Right ventricle myocardium inferior (tissue), 1 donor: ENCODE data around the gene PRUNE1. TPM values are rescaled to one million over a fixed set of nuclear protein-coding genes. Genes with fewer than 3 reads are reported as not detected.

ENCODE experiments used
- ATAC-seq: fragments of 200-7000 bp; cut with Tn5 transposase; one replicate; pipeline ENCODE4 v1.9.1; 2020; ENCODE audit warnings: mild to moderate bottlenecking, moderate library complexity
- DNase-seq: peaks from one replicate; pipeline ENCODE4 v3.0.0; 2021; ENCODE audit errors: missing footprints
- intact Hi-C: fragments of 100-400 bp; cut with DNase I; formaldehyde crosslinking; loops from one replicate; pipeline ENCODE4 v1.11.0; 2022
- total RNA-seq: library from RNA; stranded (reverse); fragmentation: NEBNext Ultra II Directional; extraction: Animal tissue kit (Norgen Biotek cat#: 25700); gene quantifications from one replicate; pipeline ENCODE4 v1.2.1, GENCODE V29; 2021
- donor health status: DM: no; HTN: yes; CAD: no; lungs with severe emphysema.

The PRUNE1 gene
- total RNA-seq, 1 donor from 2014 or later: 42.1 TPM

GRCh38 chr1:151060657-151061421 lies 52.6 kb downstream of the PRUNE1 start:
- DNase-seq: no peak
- no peak for ATAC-seq
- intact Hi-C loops: no loop called here

DNA sequence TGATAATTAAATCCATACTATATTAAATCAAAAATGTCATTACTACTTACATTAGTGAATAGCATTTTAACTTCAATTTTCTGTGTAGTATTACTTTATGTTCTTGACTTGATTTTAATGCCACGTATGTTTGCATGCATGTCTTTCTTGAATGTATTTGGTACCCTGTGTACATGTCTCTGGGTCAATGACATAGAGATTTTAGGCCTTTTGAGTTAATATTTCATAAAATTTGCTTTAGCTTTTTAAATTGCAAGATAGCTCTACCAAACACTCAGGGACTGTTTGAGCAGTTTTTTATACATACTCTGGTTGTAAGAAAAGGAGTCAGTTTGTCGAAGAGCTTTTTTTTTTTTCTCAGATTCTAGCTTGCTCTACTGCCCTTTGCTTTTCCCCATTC lies 53.5 kb downstream of the PRUNE1 start:
- ATAC-seq: no peak
- no peak for DNase-seq
- intact Hi-C loops: no loop called here

DNA sequence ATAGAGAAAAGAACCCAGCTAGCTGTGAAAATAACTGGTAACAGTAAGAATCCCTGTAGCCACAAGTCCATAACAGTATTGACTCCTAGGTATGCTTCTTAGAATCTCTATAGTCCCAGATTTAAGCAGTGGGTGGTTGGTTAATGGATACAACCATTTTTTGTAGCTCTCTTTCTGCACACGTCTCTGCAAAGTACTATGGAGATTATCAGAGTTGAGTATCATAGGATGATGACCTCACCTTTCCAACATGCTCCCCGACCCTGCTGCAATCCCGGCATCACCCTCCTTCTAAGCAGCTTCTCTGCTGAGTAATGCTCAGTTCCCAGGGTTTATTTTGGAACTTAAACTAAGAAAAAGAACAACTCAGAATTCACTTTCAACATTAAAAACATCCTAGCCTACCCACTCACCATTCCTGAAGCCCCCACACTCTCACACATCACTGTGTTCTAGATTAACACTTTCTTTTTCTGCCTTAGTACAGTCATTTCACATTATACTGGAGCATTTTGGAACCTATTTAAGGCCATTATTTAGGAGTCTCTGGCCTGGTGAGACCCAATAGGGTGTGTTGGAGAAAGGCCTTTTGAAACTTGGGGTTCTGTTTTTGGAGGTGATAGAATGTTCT lies 54.6 kb downstream of the PRUNE1 start:
- DNase-seq: no peak
- intact Hi-C loops: no loop called here
- no peak for ATAC-seq

DNA sequence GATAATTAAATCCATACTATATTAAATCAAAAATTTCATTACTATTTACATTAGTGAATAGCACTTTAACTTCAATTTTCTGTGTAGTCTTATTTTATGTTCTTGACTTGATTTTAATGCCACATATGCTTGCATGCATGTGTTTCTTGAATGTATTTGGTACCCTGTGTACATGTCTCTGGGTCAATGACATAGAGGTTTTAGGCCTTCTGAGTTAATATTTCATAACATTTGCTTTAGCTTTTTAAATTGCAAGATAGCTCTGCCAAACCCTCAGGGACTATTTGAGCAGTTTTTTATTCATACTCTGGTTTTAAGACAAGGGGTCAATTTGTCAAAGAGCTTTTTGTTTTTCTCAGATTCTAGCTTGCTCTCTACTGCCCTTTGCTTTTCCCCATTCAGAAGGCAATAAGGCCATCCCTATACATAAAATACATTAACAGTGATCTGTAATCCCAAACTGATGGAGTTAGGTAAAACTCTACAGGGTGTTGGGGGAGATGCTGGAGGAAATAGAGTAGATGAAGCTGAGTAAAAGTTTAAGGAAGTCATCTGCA lies 56.9 kb downstream of the PRUNE1 start:
- intact Hi-C loops: no loop called here
- ATAC-seq: no peak

DNA sequence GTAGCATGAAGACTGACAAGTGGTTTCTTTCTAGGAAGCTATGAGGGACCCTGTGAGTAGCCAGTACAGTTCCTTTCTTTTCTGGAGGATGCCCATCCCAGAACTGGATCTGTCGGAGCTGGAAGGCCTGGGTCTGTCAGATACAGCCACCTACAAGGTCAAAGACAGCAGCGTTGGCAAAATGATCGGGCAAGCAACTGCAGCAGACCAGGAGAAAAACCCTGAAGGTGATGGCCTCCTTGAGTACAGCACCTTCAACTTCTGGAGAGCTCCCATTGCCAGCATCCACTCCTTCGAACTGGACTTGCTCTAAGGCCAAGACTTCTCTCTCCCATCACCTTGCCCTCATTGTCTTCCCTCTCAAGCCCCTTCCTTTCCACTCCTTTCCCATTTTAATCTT lies 58.9 kb downstream of the PRUNE1 start:
- intact Hi-C loops: no loop called here
- no peak for ATAC-seq

More for the DNA sequence above, 56.9 kb downstream of the PRUNE1 start:
- DNase-seq: no peak

DNA sequence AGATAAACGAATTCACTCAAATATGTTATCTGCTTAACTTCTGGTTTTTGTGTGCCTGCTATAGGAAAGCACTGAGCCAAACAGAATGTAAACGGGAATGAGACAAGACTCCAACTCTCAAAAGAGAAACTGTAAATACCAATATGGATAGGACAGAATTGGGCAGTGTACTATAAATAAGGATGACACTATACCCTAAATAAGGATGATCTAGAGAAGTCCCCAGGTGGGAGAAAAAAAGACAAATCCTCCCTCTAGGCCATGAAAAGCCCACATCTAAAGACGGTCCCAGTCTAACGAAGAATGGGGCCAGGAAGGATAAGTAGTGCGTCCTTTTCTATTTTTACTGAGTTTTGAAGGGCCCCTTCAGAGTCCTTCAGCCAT lies 60.8 kb downstream of the PRUNE1 start:
- no peak for ATAC-seq
- intact Hi-C loops: no loop called here

More for the DNA sequence above, 58.9 kb downstream of the PRUNE1 start:
- no peak for DNase-seq

DNA sequence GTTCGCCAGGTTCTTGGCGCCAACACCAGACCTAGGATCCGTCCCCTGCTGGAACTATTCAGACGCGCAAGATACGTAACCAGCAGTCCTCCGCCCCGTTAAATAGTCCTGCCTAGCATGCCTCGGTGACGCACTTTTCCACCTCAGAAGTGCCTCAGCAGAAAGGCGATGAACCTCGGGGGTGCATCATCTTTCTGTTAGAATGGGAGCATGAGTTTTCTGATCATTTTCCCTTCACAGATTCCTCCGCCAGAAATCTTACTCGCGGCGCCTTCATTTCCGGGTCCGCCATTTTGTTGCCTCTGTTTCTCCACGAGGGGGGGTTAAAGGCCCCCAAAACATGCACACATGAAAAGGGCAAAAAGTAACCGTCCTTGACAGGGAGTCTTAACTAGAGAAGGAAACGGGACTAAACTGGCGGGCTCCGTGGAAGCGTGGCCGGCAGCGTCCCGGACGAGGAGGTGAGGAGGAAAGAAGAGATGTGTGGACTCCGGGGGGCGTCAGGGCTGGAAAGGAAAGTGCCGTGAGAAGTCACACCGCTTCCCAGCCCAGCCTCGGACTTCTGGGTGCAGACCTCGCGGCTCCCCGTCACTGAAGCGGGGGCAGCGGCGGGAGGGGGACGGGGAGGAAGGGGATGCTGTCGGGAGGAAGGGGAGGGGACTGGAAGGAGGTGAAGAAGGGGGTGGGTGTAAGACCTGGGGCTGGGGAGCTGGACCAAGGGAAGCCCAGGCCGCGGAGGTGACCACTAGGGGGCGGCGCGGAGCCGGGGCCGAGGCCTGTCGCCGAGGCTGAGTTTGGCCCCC lies 62.4 kb downstream of the PRUNE1 start, which contains the start of gene GABPB2:
Gene GABPB2, plus strand, starts transcription at position 288 of the 803 bp plus-strand sequence. CDS start 17,429 bp downstream, outside the sequence.
- peak; percentile 94 for DNase-seq
- intact Hi-C loops: loop anchor here (2.0 kb wide), 1 partner anchor 46 kb away; no protein-coding TSS in a partner anchor
- ATAC-seq: peak; percentile 95

More for the DNA sequence above, 60.8 kb downstream of the PRUNE1 start:
- DNase-seq: no peak

- DNase-seq: no peak
- intact Hi-C loops: no loop called here
- no peak for ATAC-seq
Observed at GRCh38 chr1:151072224-151072623, 64.0 kb downstream of the PRUNE1 start.

Other genes with a start within 250 kb of the PRUNE1 start
- 38.4 TPM for gene CTSS, start 242.7 kb upstream of the PRUNE1 start, total RNA-seq
- 6.2 TPM for gene CTSK, start 200.2 kb upstream of the PRUNE1 start, total RNA-seq
- gene ARNT, start 131.8 kb upstream of the PRUNE1 start, total RNA-seq: 28.9 TPM
- gene CTXND2, start 121.3 kb upstream of the PRUNE1 start, total RNA-seq: not detected
- 16.2 TPM for gene SETDB1, start 82.1 kb upstream of the PRUNE1 start, total RNA-seq
- 92.6 TPM for gene CERS2, start 33.6 kb upstream of the PRUNE1 start, total RNA-seq
- not detected for gene ANXA9, start 26.2 kb upstream of the PRUNE1 start, total RNA-seq
- 38.5 TPM for gene MINDY1, start 1.5 kb upstream of the PRUNE1 start, total RNA-seq
- 0.30 TPM for gene BNIPL, start 28.1 kb downstream of the PRUNE1 start, total RNA-seq
- gene C1orf56, start 39.3 kb downstream of the PRUNE1 start, total RNA-seq: 6.6 TPM
- gene CDC42SE1, start 51.2 kb downstream of the PRUNE1 start, total RNA-seq: 28.0 TPM
- gene MLLT11, start 51.9 kb downstream of the PRUNE1 start, total RNA-seq: 4.9 TPM
- 8.4 TPM for gene GABPB2, start 62.3 kb downstream of the PRUNE1 start, total RNA-seq
- 57.6 TPM for gene SEMA6C, start 138.2 kb downstream of the PRUNE1 start, total RNA-seq
- gene TNFAIP8L2, start 148.2 kb downstream of the PRUNE1 start, total RNA-seq: 2.6 TPM
- 12.3 TPM for gene LYSMD1, start 157.5 kb downstream of the PRUNE1 start, total RNA-seq
- gene SCNM1, start 157.7 kb downstream of the PRUNE1 start, total RNA-seq: 16.6 TPM
- not detected for gene TMOD4, start 167.5 kb downstream of the PRUNE1 start, total RNA-seq
- gene VPS72, start 181.7 kb downstream of the PRUNE1 start, total RNA-seq: 47.1 TPM
- gene PIP5K1A, start 190.1 kb downstream of the PRUNE1 start, total RNA-seq: 34.8 TPM
- 164 TPM for gene PSMD4, start 246.3 kb downstream of the PRUNE1 start, total RNA-seq